Breast epithelium (tissue), 4 donors: ENCODE data around the gene ILRUN. TPM values are rescaled to one million over a fixed set of nuclear protein-coding genes. Genes with fewer than 3 reads are reported as not detected.

Experiments
- DNase-seq, 2 donors: peaks; one replicate each; pipeline ENCODE4 v3.0.0-alpha.2; 2019; ENCODE audit warnings: low spot score in 2 of 2
- H3K27ac ChIP-seq, 2 donors: fragments of 200-600 bp; sonication (generic) in 1 of 2; one replicate each; pipeline ENCODE4 v1.5.1; 2016 to 2019; ENCODE audit warnings: mild to moderate bottlenecking in 1 of 2
- H3K27me3 ChIP-seq, 2 donors: fragments of 200-600 bp; sonication (generic) in 1 of 2; one replicate each; pipeline versions ENCODE4 v1.5.1 to v1.6.0; 2017 to 2019; ENCODE audit warnings: control low read depth in 1 of 2, mild to moderate bottlenecking in 1 of 2
- H3K36me3 ChIP-seq: fragments of 200-600 bp; one replicate; pipeline ENCODE4 v1.5.1; 2019
- H3K4me1 ChIP-seq, 2 donors: fragments of 200-600 bp; sonication (generic); one replicate each; pipeline ENCODE4 v1.5.1; 2016 to 2019; ENCODE audit warnings: control low read depth in 1 of 2
- H3K4me3 ChIP-seq, 3 donors: fragments of 200-600 bp; sonication (generic); 1 replicate in 2 of 3; 2 replicates in 1 of 3; pipeline ENCODE4 v1.5.1; 2016 to 2019; ENCODE audit warnings: mild to moderate bottlenecking in 3 of 3, moderate library complexity in 2 of 3
- H3K9me3 ChIP-seq, 2 donors: fragments of 200-600 bp; sonication (generic) in 1 of 2; one replicate each; pipeline ENCODE4 v1.5.1; 2016 to 2019; ENCODE audit warnings: control low read depth in 1 of 2
- CTCF ChIP-seq, 3 donors: fragments of 450-650 bp; IDR thresholded peaks; one replicate each; pipeline ENCODE4 v1.5.1; 2016 to 2017; ENCODE audit warnings: antibody characterized with exemption in 3 of 3, mild to moderate bottlenecking in 3 of 3, moderate library complexity in 3 of 3
- POLR2A ChIP-seq: fragments of 450-650 bp; IDR thresholded peaks from one replicate; pipeline ENCODE4 v1.6.1; 2016; ENCODE audit warnings: antibody characterized with exemption, mild to moderate bottlenecking, moderate library complexity
- POLR2AphosphoS5 ChIP-seq, 3 donors: sonication (generic); formaldehyde crosslinking; IDR thresholded peaks; one replicate each; pipeline ENCODE4 v1.6.1; 2017; ENCODE audit warnings: antibody characterized with exemption in 3 of 3
- intact Hi-C: fragments of 100-400 bp; cut with DNase I; formaldehyde crosslinking; loops from one replicate; pipeline ENCODE4 v1.15.1; 2023; ENCODE audit warnings: low total_unique reads
- total RNA-seq, 3 donors: library from RNA; depleted of rRNA; stranded (reverse); fragments of >200 nt; gene quantifications; one replicate each; pipeline ENCODE4 v1.1.0, GENCODE V29; 2016

ILRUN gene
- total RNA-seq, 3 donors from 2014 or later, result 58.3 to 87.1 (median 63.7) TPM

GRCh38 chr6:34736823-34737222 lies 40.3 kb upstream of the ILRUN start:
- Histone ChIP-seq H3K36me3 (no peaks in the 10 kb centered on the region), H3K4me3 (no peak overlapping the region), H3K9me3 (no peaks in the 10 kb centered on the region), H3K27me3 (no peaks in the 10 kb centered on the region), H3K27ac (no peak overlapping the region), H3K4me1 (no peaks in the 10 kb centered on the region)
- no peak for DNase-seq
- TF ChIP-seq POLR2AphosphoS5 (IDR thresholded peaks at IDR 0.05) (no peak), CTCF (IDR thresholded peaks at IDR 0.05) (no peak), POLR2A (no peak)
- intact Hi-C loops, result no loop called here

DNA sequence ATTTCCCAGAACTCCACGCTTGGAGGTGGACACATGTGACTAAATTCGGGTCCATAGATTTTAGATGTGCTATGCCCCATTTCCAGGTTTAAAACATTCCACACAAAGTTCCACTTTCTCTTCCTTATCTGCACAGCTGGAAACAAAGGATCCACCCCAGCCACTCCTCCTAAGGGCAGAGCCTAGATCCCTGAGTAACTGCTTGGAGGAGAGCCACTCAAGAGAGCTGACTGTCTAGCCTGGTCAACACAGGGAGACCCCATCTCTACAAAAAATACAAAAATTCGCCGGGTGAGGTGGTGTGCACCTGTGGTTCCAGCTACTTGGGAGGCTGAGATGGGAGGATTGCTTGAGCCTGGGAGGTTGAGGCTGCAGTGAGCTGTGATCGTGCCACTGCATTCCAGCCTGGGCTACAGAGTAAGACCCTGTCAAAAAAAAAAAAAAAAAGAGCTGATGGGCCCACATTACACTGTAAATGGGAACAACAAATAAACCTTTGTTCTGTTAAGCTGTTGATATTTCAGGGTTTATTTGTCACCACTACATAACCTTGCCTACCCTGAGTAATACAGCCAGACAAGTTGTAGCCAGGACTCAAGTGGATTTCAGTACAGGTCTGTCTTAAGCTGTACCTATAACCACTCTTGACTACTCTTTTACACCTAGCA lies 35.0 kb upstream of the ILRUN start:
- Histone ChIP-seq H3K4me3 (no peak overlapping the region), H3K36me3 (no peaks in the 10 kb centered on the region), H3K27me3 (no peaks in the 10 kb centered on the region), H3K9me3 (no peaks in the 10 kb centered on the region), H3K4me1 (no peaks in the 10 kb centered on the region), H3K27ac (no peak overlapping the region)
- no peak for DNase-seq
- no peak for TF ChIP-seq POLR2AphosphoS5 (IDR thresholded peaks at IDR 0.05)
- no peak for TF ChIP-seq CTCF (IDR thresholded peaks at IDR 0.05)
- no peak for TF ChIP-seq POLR2A
- intact Hi-C loops, result no loop called here

- H3K27me3 ChIP-seq, result no peaks in the 10 kb centered on the region
- no peaks in the 10 kb centered on the region for H3K36me3 ChIP-seq
These were observed 33.3 kb upstream of the ILRUN start for GRCh38 chr6:34729631-34730470.

GRCh38 chr6:34726055-34726454 lies 29.5 kb upstream of the ILRUN start:
- Histone ChIP-seq H3K27me3 (no peaks in the 10 kb centered on the region), H3K4me1 (no peaks in the 10 kb centered on the region), H3K4me3 (no peak overlapping the region), H3K9me3 (no peaks in the 10 kb centered on the region), H3K36me3 (no peaks in the 10 kb centered on the region), H3K27ac (no peak overlapping the region)
- TF ChIP-seq CTCF (IDR thresholded peaks at IDR 0.05) (no peak), POLR2AphosphoS5 (IDR thresholded peaks at IDR 0.05) (no peak), POLR2A (no peak)
- no peak for DNase-seq
- intact Hi-C loops, result no loop called here

More at GRCh38 chr6:34729631-34730470, 33.3 kb upstream of the ILRUN start:
- TF ChIP-seq POLR2AphosphoS5 (IDR thresholded peaks at IDR 0.05) (no peak), POLR2A (no peak), CTCF (IDR thresholded peaks at IDR 0.05) (no peak)
- no peaks in the 10 kb centered on the region for H3K9me3 ChIP-seq
- DNase-seq, result no peak
- H3K4me1 ChIP-seq, result no peaks in the 10 kb centered on the region
- intact Hi-C loops, result no loop called here
- H3K27ac ChIP-seq, result no peak overlapping the region
- no peak overlapping the region for H3K4me3 ChIP-seq

DNA sequence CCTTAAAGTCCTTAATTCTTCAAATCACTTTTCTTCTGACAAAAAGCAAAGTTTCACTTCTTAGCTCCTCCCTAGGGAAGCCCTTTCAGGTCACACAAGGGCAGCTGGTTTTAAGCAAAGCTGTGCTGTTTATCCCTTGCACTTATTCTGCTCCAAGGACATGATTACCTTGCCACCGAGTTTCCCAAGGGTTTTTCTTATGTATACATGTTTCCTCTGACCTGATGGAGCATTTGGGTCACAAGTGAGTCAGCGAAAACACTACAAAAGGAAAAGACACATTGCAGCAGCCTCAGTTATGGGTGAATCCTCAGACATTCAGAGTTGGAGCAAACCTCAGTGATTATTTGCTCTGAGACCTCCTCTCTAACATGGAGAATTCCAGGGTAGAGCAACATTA lies 26.6 kb upstream of the ILRUN start:
- no peaks in the 10 kb centered on the region for H3K27me3 ChIP-seq
- no peak overlapping the region for H3K27ac ChIP-seq
- H3K4me1 ChIP-seq, result no peaks in the 10 kb centered on the region
- no peaks in the 10 kb centered on the region for H3K9me3 ChIP-seq
- TF ChIP-seq POLR2AphosphoS5 (IDR thresholded peaks at IDR 0.05), result no peak
- intact Hi-C loops, result no loop called here
- DNase-seq, result no peak
- H3K4me3 ChIP-seq, result no peak overlapping the region
- H3K36me3 ChIP-seq, result no peaks in the 10 kb centered on the region
